ENCODE results near the gene SBF2. TPM values are rescaled to one million over a fixed set of nuclear protein-coding genes. Genes with fewer than 3 reads are reported as not detected.

The SBF2 gene
- polyA plus RNA-seq, 4 donors, result 10.0 to 50.5 (median 15.1) TPM

DNA sequence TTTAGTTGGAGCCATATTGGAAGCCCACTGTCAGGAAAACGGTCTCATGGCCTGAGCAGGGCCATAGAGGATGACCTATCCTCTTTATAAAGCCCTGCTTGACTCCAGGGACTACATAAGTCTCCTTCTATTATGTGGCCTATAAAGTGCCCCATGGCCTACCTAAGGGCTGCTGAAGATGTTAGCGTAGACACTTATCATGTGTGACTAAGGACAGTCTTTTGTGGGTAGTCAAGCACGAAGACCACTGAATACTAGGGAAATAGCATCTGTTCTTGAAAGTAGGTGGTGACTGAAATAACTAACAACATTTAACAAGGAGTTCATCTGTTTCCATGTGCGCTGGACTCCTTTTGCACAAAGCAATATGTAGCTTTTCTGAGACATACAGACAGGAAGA is 513.1 kb downstream of the SBF2 start:
- FAIRE-seq, result no peak

DNA sequence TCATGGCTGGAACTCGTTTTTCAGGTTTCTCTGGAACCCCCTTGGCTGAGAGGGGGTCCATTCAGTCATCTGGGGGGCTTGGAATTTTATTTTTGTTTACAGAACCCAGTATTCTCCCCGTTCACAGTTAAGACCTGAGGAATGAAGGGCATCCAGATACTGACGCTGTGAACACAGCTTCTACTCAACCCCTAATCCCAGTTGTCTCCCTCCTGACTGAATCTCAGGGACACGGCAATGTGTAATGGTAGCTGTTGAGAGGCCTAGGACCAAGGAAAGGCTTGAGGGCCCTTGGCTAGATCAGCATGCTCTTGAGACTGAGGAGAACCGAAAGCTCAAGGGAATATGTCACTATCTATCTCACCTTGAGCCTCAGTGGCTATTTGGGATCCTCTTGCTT is 516.5 kb downstream of the SBF2 start:
- FAIRE-seq, result no peak
- WGBS, 3 donors, result 85 to 93% (median 87%) methylated on average over 5 of the region's 5 CpGs

More for the DNA sequence above, 513.1 kb downstream of the SBF2 start:
- Histone ChIP-seq H3K36me3 (ENCODE audit: control insufficient read depth in 3 of 3, insufficient read depth in 2 of 3, low read depth in 1 of 3, low read length in 3 of 3) (peaks cover 0 to 41% (median 2%) of the 10 kb centered on the region in 3 donors), H3K9me3 (ENCODE audit: control insufficient read depth in 2 of 2, insufficient read depth in 1 of 2, low read depth in 1 of 2, low read length in 1 of 2) (no peaks in the 10 kb centered on the region), H3K4me3 (ENCODE audit: low read depth in 1 of 3, low read length in 3 of 3) (no peak overlapping the region), H3K4me1 (ENCODE audit: control insufficient read depth in 3 of 3, insufficient read depth in 2 of 3, low read depth in 1 of 3, low read length in 2 of 3) (no peaks in the 10 kb centered on the region), H3K27ac (ENCODE audit: low read depth in 1 of 3, low read length in 2 of 3) (no peak overlapping the region), H3K27me3 (ENCODE audit: control insufficient read depth in 3 of 3, insufficient read depth in 3 of 3, low read length in 3 of 3) (no peaks in the 10 kb centered on the region)
- no peak for DNase-seq
- WGBS, 3 donors, result 94 to 98% (median 96%) methylated on average over 4 of the region's 4 CpGs

DNA sequence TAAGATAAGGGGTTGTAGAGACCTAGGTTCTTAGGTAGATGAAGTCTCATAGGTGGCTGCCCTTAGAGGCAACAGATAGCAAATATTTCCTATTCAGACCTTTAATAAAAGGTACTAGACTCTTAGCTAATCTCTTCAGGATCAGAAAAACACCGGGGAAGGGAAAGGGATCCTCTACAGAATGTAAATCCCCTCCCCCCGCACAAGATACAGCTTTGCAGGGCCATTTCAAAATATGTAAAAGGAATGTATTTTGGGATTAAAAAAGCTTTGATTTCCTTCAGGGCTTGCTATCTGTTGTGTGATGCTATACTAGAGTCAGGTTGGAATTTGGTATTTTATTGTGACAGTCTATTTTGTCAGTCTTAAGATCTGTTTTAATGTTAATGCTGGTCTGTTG is 517.0 kb downstream of the SBF2 start:
- Histone ChIP-seq H3K4me1 (ENCODE audit: control insufficient read depth in 3 of 3, insufficient read depth in 2 of 3, low read depth in 1 of 3, low read length in 2 of 3) (no peaks in the 10 kb centered on the region), H3K27ac (ENCODE audit: low read depth in 1 of 3, low read length in 2 of 3) (no peak overlapping the region), H3K4me3 (ENCODE audit: low read depth in 1 of 3, low read length in 3 of 3) (no peak overlapping the region), H3K27me3 (ENCODE audit: control insufficient read depth in 3 of 3, insufficient read depth in 3 of 3, low read length in 3 of 3) (no peaks in the 10 kb centered on the region), H3K36me3 (ENCODE audit: control insufficient read depth in 3 of 3, insufficient read depth in 2 of 3, low read depth in 1 of 3, low read length in 3 of 3) (peaks cover 0 to 24% (median 2%) of the 10 kb centered on the region in 3 donors), H3K9me3 (ENCODE audit: control insufficient read depth in 2 of 2, insufficient read depth in 1 of 2, low read depth in 1 of 2, low read length in 1 of 2) (no peaks in the 10 kb centered on the region)
- WGBS, 3 donors, result 79 to 83% (median 80%) methylated on average over 2 of the region's 2 CpGs
- DNase-seq (no peak), FAIRE-seq (no peak)

More for the DNA sequence above, 516.5 kb downstream of the SBF2 start:
- Histone ChIP-seq H3K9me3 (ENCODE audit: control insufficient read depth in 2 of 2, insufficient read depth in 1 of 2, low read depth in 1 of 2, low read length in 1 of 2) (no peaks in the 10 kb centered on the region), H3K4me1 (ENCODE audit: control insufficient read depth in 3 of 3, insufficient read depth in 2 of 3, low read depth in 1 of 3, low read length in 2 of 3) (no peaks in the 10 kb centered on the region), H3K36me3 (ENCODE audit: control insufficient read depth in 3 of 3, insufficient read depth in 2 of 3, low read depth in 1 of 3, low read length in 3 of 3) (peaks cover 0 to 22% (median 2%) of the 10 kb centered on the region in 3 donors), H3K27ac (ENCODE audit: low read depth in 1 of 3, low read length in 2 of 3) (no peak overlapping the region), H3K27me3 (ENCODE audit: control insufficient read depth in 3 of 3, insufficient read depth in 3 of 3, low read length in 3 of 3) (no peaks in the 10 kb centered on the region), H3K4me3 (ENCODE audit: low read depth in 1 of 3, low read length in 3 of 3) (no peak overlapping the region)
- no peak for DNase-seq

DNA sequence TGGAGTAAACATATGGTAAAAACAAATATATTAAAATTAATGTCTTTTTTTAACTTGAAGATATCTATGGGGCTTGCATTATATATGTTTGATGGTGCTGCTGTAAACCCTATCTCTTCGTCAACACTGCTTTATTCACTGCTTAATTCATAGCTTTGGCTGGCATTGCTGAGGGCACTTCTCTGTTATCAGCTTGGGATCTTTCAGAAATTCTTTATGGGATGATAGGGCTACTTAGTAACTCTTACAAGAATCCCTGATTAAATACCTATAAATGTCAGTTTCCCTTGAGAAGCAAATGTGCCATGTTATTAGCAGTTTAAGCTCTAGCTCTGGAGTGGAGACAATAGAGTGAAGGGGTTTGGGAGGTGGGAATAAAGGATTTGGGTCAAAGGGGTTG is 517.8 kb downstream of the SBF2 start:
- H3K9me3 ChIP-seq (ENCODE audit: control insufficient read depth in 2 of 2, insufficient read depth in 1 of 2, low read depth in 1 of 2, low read length in 1 of 2), result no peaks in the 10 kb centered on the region
- WGBS, 3 donors, result 91 to 96% (median 94%) methylated on average over 1 of the region's 1 CpG
- no peaks in the 10 kb centered on the region for H3K4me1 ChIP-seq (ENCODE audit: control insufficient read depth in 3 of 3, insufficient read depth in 2 of 3, low read depth in 1 of 3, low read length in 2 of 3)
- no peak overlapping the region for H3K27ac ChIP-seq (ENCODE audit: low read depth in 1 of 3, low read length in 2 of 3)
- DNase-seq (no peak), FAIRE-seq (no peak)
- H3K27me3 ChIP-seq (ENCODE audit: control insufficient read depth in 3 of 3, insufficient read depth in 3 of 3, low read length in 3 of 3), result no peaks in the 10 kb centered on the region
- peaks cover 0 to 18% (median 2%) of the 10 kb centered on the region in 3 donors for H3K36me3 ChIP-seq (ENCODE audit: control insufficient read depth in 3 of 3, insufficient read depth in 2 of 3, low read depth in 1 of 3, low read length in 3 of 3)
- H3K4me3 ChIP-seq (ENCODE audit: low read depth in 1 of 3, low read length in 3 of 3), result no peak overlapping the region

DNA sequence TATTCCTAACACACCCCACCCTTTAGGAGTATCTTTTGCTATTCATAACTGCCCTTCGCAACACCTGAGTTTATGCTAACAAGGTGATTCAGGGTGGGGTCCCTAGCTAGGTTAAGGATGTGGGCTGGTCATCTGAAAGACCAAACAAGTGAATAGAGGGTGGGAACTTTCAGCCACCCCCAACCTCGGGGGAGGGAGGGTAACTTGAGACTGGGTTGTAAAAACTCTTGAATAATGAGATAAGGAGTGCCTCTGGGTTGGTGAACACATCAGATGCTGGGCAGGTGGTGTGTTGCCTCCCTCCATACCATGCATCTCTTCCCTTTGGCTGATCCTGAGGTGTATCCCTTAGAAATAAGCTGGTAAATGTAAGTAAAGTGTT is 518.6 kb downstream of the SBF2 start:
- Histone ChIP-seq H3K9me3 (ENCODE audit: control insufficient read depth in 2 of 2, insufficient read depth in 1 of 2, low read depth in 1 of 2, low read length in 1 of 2) (no peaks in the 10 kb centered on the region), H3K4me3 (ENCODE audit: low read depth in 1 of 3, low read length in 3 of 3) (no peak overlapping the region), H3K27ac (ENCODE audit: low read depth in 1 of 3, low read length in 2 of 3) (no peak overlapping the region), H3K36me3 (ENCODE audit: control insufficient read depth in 3 of 3, insufficient read depth in 2 of 3, low read depth in 1 of 3, low read length in 3 of 3) (peaks cover 0 to 15% (median 2%) of the 10 kb centered on the region in 3 donors), H3K4me1 (ENCODE audit: control insufficient read depth in 3 of 3, insufficient read depth in 2 of 3, low read depth in 1 of 3, low read length in 2 of 3) (no peaks in the 10 kb centered on the region), H3K27me3 (ENCODE audit: control insufficient read depth in 3 of 3, insufficient read depth in 3 of 3, low read length in 3 of 3) (no peaks in the 10 kb centered on the region)
- DNase-seq (peak in 1 of 2 donors; percentile 20), FAIRE-seq (no peak)
- WGBS, 3 donors, result 13 to 53% (median 42%) methylated on average over 2 of the region's 2 CpGs

DNA sequence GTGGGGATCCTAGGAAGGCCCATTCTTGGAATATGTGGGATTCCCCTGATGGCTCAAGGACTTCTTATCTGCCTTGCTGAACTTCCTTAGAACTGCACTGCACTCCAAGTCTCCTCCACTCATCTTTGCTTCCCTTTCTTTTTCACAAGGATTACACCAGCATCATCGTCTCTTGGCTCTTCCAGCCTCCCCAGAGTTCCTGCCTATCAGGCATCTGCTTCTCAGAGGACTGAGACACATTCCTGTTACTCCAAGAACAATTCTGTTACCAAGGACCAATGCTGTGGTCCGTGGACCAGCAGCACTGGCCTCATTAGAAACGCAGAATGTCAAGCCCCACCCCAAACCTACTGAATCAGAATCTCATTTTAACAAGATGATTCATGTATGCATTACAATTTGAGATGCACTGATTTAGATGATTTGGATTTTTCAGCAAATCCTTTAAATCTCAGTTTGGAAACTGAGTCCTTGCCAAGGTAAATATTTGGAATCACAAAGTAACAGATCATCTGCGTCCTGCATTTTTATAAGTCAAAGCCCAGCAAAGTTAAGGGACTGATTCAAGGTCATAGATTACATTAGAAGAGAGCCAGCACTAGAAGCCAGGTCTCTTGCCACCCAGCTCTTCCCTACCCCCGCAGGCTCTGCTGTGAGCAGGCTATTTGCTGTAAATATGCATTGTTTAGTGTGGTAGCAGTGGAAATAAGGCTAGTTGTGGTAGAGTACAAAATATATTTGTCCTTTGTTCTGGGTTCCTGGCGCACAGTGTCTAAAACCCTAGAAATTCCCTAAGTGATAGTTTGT is 519.2 kb downstream of the SBF2 start:
- Histone ChIP-seq H3K4me3 (ENCODE audit: low read depth in 1 of 3, low read length in 3 of 3) (no peak overlapping the region), H3K27me3 (ENCODE audit: control insufficient read depth in 3 of 3, insufficient read depth in 3 of 3, low read length in 3 of 3) (no peaks in the 10 kb centered on the region), H3K9me3 (ENCODE audit: control insufficient read depth in 2 of 2, insufficient read depth in 1 of 2, low read depth in 1 of 2, low read length in 1 of 2) (no peaks in the 10 kb centered on the region), H3K27ac (ENCODE audit: low read depth in 1 of 3, low read length in 2 of 3) (no peak overlapping the region), H3K4me1 (ENCODE audit: control insufficient read depth in 3 of 3, insufficient read depth in 2 of 3, low read depth in 1 of 3, low read length in 2 of 3) (no peaks in the 10 kb centered on the region), H3K36me3 (ENCODE audit: control insufficient read depth in 3 of 3, insufficient read depth in 2 of 3, low read depth in 1 of 3, low read length in 3 of 3) (peaks cover 0 to 11% (median 2%) of the 10 kb centered on the region in 3 donors)
- DNase-seq (no peak), FAIRE-seq (no peak)
- WGBS, 3 donors, result 42 to 50% (median 45%) methylated on average over 6 of the region's 6 CpGs

DNA sequence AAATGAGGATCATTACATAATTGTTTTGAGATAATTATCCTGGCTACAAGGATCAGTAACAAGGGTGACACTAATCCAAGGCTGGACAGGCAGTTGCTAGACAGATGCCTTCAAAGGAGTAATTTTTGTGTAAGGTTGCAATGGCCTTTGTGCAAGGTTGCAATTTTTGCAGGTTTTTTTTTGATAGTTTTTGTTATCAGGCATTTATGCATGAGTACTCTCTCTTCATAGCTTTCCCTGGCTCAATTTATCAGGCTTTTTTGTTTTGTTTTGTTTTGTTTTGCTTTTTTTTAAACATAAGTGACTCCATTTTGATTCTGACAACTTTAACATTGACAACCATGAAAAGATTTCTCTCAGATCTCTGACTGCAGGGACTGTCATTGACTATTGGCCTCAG is 519.9 kb downstream of the SBF2 start:
- H3K36me3 ChIP-seq (ENCODE audit: control insufficient read depth in 3 of 3, insufficient read depth in 2 of 3, low read depth in 1 of 3, low read length in 3 of 3), result peaks cover 0 to 11% (median 2%) of the 10 kb centered on the region in 3 donors
- no peak for DNase-seq
- H3K4me3 ChIP-seq (ENCODE audit: low read depth in 1 of 3, low read length in 3 of 3), result no peak overlapping the region
- no peak overlapping the region for H3K27ac ChIP-seq (ENCODE audit: low read depth in 1 of 3, low read length in 2 of 3)
- H3K9me3 ChIP-seq (ENCODE audit: control insufficient read depth in 2 of 2, insufficient read depth in 1 of 2, low read depth in 1 of 2, low read length in 1 of 2), result no peaks in the 10 kb centered on the region
- no peaks in the 10 kb centered on the region for H3K4me1 ChIP-seq (ENCODE audit: control insufficient read depth in 3 of 3, insufficient read depth in 2 of 3, low read depth in 1 of 3, low read length in 2 of 3)
- H3K27me3 ChIP-seq (ENCODE audit: control insufficient read depth in 3 of 3, insufficient read depth in 3 of 3, low read length in 3 of 3), result no peaks in the 10 kb centered on the region
- FAIRE-seq, result no peak

DNA sequence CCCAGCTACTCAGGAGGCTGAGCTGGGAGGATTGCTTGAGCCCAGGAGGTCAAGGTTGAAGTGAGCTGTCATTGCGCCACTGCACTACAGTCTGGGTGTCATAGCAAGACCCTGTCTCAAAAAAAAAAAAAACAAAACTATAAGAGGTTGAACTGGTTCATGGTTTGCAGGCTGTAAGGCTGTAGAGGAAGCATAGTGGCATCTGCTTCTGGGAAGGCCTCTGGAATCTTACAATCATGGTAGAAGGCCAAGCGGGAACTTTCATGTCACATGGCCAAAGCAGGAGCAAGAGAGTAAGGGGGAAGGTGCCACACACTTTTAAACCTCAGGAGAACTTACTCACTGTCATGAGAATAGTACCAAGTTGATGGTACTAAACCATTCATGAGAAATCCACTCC is 520.5 kb downstream of the SBF2 start:
- Histone ChIP-seq H3K27ac (ENCODE audit: low read depth in 1 of 3, low read length in 2 of 3) (no peak overlapping the region), H3K4me3 (ENCODE audit: low read depth in 1 of 3, low read length in 3 of 3) (no peak overlapping the region), H3K4me1 (ENCODE audit: control insufficient read depth in 3 of 3, insufficient read depth in 2 of 3, low read depth in 1 of 3, low read length in 2 of 3) (no peaks in the 10 kb centered on the region), H3K36me3 (ENCODE audit: control insufficient read depth in 3 of 3, insufficient read depth in 2 of 3, low read depth in 1 of 3, low read length in 3 of 3) (peaks cover 0 to 11% (median 2%) of the 10 kb centered on the region in 3 donors), H3K9me3 (ENCODE audit: control insufficient read depth in 2 of 2, insufficient read depth in 1 of 2, low read depth in 1 of 2, low read length in 1 of 2) (no peaks in the 10 kb centered on the region), H3K27me3 (ENCODE audit: control insufficient read depth in 3 of 3, insufficient read depth in 3 of 3, low read length in 3 of 3) (no peaks in the 10 kb centered on the region)
- WGBS, 3 donors, result 94 to 100% (median 96%) methylated on average over 2 of the region's 2 CpGs
- no peak for DNase-seq
- FAIRE-seq, result no peak

DNA sequence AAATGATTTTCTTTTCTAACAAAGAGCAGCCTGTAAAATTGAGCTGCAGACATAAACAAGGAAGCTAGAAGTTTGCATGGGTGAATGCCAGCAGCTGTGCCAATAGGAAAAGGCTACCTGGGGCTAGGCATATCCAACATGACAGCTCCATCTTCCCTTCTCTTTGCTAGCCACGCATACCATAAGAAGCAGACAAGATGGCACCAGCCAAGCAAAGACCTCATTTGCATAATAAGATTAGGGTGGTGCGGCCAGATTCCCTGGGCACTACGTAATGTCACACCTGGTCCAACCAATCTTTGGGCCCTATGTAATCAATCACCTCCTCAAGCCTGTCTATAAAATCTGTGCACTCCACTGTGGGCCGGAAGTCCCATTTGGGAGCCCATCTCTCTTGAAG is 521.8 kb downstream of the SBF2 start:
- H3K4me3 ChIP-seq (ENCODE audit: low read depth in 1 of 3, low read length in 3 of 3), result no peak overlapping the region
- FAIRE-seq (no peak), DNase-seq (no peak)
- H3K27me3 ChIP-seq (ENCODE audit: control insufficient read depth in 3 of 3, insufficient read depth in 3 of 3, low read length in 3 of 3), result no peaks in the 10 kb centered on the region
- 98 to 100% (median 98%) methylated on average over 4 of the region's 4 CpGs for WGBS, 3 donors
- no peak overlapping the region for H3K27ac ChIP-seq (ENCODE audit: low read depth in 1 of 3, low read length in 2 of 3)
- no peaks in the 10 kb centered on the region for H3K4me1 ChIP-seq (ENCODE audit: control insufficient read depth in 3 of 3, insufficient read depth in 2 of 3, low read depth in 1 of 3, low read length in 2 of 3)
- no peaks in the 10 kb centered on the region for H3K9me3 ChIP-seq (ENCODE audit: control insufficient read depth in 2 of 2, insufficient read depth in 1 of 2, low read depth in 1 of 2, low read length in 1 of 2)
- peaks cover 0 to 6% (median 0%) of the 10 kb centered on the region in 3 donors for H3K36me3 ChIP-seq (ENCODE audit: control insufficient read depth in 3 of 3, insufficient read depth in 2 of 3, low read depth in 1 of 3, low read length in 3 of 3)

All from small intestine (tissue), 7 donors.